NB4 (cell line): ENCODE data around the gene RHEX.

Experiments used
- DNase-seq: peaks from one replicate; pipeline ENCODE4 v3.0.0; 2010; ENCODE audit warnings: low read depth
- H3K4me3 ChIP-seq: one replicate; pipeline ENCODE4 v1.5.1; 2011; ENCODE audit warnings: mild to moderate bottlenecking, low read depth, low read length, moderate library complexity
- MYC ChIP-seq: IDR thresholded peaks from 2 replicates; pipeline ENCODE4 v1.6.1; 2011; ENCODE audit warnings: low read depth, low read length
- POLR2A ChIP-seq: IDR thresholded peaks from 2 replicates; pipeline ENCODE4 v1.6.1; 2011; ENCODE audit warnings: mild to moderate bottlenecking; ENCODE audit not compliant: insufficient read length; ENCODE audit errors: extremely low read depth
- TF ChIP-seq, protein P1 (sequence below): IDR thresholded peaks from 2 replicates; pipeline ENCODE4 v1.6.1; 2011; ENCODE audit warnings: low read depth, low read length
- TF ChIP-seq, protein P2 (sequence below): IDR thresholded peaks from one replicate; pipeline ENCODE4 v1.5.1; 2012; ENCODE audit warnings: low read depth, low read length

Gene RHEX

DNA sequence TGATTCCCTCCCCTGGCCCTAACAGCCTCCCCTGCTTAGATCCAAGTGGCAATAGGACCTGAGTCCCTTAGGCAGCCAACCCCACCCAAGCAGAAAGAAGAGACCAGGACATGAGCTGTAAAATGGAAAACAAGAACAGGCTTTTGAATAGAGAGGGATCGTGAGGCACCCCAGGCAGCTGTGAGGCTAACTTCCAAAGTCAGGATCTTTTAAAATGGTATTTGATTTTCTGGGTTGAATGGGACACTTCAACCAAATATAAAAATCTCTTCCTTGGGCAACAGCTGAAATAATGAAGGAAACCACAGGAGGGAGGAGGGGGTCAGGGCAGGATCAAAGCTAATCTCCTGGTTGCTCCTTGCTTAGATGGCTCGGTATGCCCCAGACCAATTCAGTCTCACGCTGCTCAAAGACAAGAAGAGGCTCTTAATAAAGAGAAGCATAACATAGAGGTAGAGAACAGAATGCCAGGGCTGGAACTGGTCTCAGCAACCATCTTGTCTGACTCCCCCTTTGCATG is 92.9 kb downstream of the RHEX start:
- no peak overlapping the region for H3K4me3 ChIP-seq
- TF ChIP-seq POLR2A (no peak), MYC (no peak)
- TF ChIP-seq, protein P1, sequence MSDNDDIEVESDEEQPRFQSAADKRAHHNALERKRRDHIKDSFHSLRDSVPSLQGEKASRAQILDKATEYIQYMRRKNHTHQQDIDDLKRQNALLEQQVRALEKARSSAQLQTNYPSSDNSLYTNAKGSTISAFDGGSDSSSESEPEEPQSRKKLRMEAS = no peak
- TF ChIP-seq, protein P2, sequence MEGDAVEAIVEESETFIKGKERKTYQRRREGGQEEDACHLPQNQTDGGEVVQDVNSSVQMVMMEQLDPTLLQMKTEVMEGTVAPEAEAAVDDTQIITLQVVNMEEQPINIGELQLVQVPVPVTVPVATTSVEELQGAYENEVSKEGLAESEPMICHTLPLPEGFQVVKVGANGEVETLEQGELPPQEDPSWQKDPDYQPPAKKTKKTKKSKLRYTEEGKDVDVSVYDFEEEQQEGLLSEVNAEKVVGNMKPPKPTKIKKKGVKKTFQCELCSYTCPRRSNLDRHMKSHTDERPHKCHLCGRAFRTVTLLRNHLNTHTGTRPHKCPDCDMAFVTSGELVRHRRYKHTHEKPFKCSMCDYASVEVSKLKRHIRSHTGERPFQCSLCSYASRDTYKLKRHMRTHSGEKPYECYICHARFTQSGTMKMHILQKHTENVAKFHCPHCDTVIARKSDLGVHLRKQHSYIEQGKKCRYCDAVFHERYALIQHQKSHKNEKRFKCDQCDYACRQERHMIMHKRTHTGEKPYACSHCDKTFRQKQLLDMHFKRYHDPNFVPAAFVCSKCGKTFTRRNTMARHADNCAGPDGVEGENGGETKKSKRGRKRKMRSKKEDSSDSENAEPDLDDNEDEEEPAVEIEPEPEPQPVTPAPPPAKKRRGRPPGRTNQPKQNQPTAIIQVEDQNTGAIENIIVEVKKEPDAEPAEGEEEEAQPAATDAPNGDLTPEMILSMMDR = no peak
- DNase-seq = no peak
